K562 (cell line): ENCODE measurements around the gene MARCKSL1. TPM values are rescaled to one million over a fixed set of nuclear protein-coding genes. Genes with fewer than 3 reads are reported as not detected.

Experiments
- CBX5 ChIP-seq: IDR thresholded peaks from 2 replicates; pipeline ENCODE4 v1.6.1; 2014; ENCODE audit warnings: low read depth, borderline replicate concordance
- FUS ChIP-seq: fragments of 200-400 bp; formaldehyde crosslinking; optimal IDR thresholded peaks from 2 replicates; pipeline ENCODE3; 2017; ENCODE audit warnings: low read depth, low read length
- PCBP2 ChIP-seq: fragments of 200-400 bp; formaldehyde crosslinking; IDR thresholded peaks from 2 replicates; pipeline ENCODE4 v1.6.1; 2018; ENCODE audit warnings: low read length, low read depth, mild to moderate bottlenecking, moderate library complexity; ENCODE audit not compliant: poor library complexity, severe bottlenecking
- TEAD1 ChIP-seq, 2 experiments: fragments of 450-650 bp in 1 of 2; sonication (generic) in 1 of 2; formaldehyde crosslinking; IDR thresholded peaks; 2 replicates each; pipeline versions ENCODE4 v1.4.0 to v1.8.0; 2020 to 2022; ENCODE audit warnings: mild to moderate bottlenecking in 2 of 2, missing genetic modification reagents in 1 of 2
- ZNF184 ChIP-seq: sonication (generic); formaldehyde crosslinking; IDR thresholded peaks from 2 replicates; pipeline ENCODE4 v1.5.0; 2020; ENCODE audit warnings: missing genetic modification reagents
- polyA plus RNA-seq, 8 experiments: library from polyadenylated mRNA; depleted of rRNA in 4 of 8; stranded (reverse) in 5 of 8; unstranded in 3 of 8; fragments of >200 nt; fragmentation: Nextera tagmentation in 2 of 8; fragmentation: Illumina TruSeq in 1 of 8; extraction: Ambion mirVana in 2 of 8; extraction: Trizol in 1 of 8; gene quantifications; 2 replicates each; pipeline versions ENCODE4 v1.2.1 to v1.2.3, GENCODE V29; 2011 to 2014; ENCODE audit warnings: inconsistent platforms in 1 of 8, missing spikeins in 1 of 8
- total RNA-seq, 7 experiments: library from RNA; depleted of rRNA in 6 of 7; stranded (reverse); fragments of >200 nt in 6 of 7; fragmentation: Illumina TruSeq in 2 of 7; extraction: Trizol in 2 of 7; gene quantifications; 2 replicates each; pipeline versions ENCODE4 v1.2.1 to v1.2.3, GENCODE V29; 2011 to 2021; ENCODE audit warnings: low replicate concordance in 1 of 7
- TF ChIP-seq, protein P1 (sequence below): fragments of 200-600 bp; sonication (generic); IDR thresholded peaks from one replicate; pipeline ENCODE4 v1.6.1; 2012; ENCODE audit warnings: mild to moderate bottlenecking, low read depth, low read length, inconsistent platforms
- TF ChIP-seq, protein P2 (sequence below): fragments of 450-650 bp; IDR thresholded peaks from 2 replicates; pipeline ENCODE4 v1.6.1; 2017; ENCODE audit warnings: mild to moderate bottlenecking, moderate library complexity
- TF ChIP-seq, protein P3 (sequence below): fragments of 250-450 bp; sonication (Bioruptor Pico); IDR thresholded peaks from 2 replicates; pipeline ENCODE4 v1.8.0; 2022; ENCODE audit warnings: moderate library complexity, mild to moderate bottlenecking, inconsistent platforms
- TF ChIP-seq, protein P4 (sequence below): IDR thresholded peaks from 3 replicates; pipeline ENCODE4 v1.6.1; 2011; ENCODE audit warnings: borderline replicate concordance, mild to moderate bottlenecking, moderate library complexity; ENCODE audit not compliant: insufficient read length; ENCODE audit errors: extremely low read depth

Gene MARCKSL1
- total and polyA plus RNA-seq, 9 of the 15 experiments (the other 6 are each of a cell fraction or from before 2014, with no cell fraction given): 14.7 to 325 (median 155) TPM

DNA sequence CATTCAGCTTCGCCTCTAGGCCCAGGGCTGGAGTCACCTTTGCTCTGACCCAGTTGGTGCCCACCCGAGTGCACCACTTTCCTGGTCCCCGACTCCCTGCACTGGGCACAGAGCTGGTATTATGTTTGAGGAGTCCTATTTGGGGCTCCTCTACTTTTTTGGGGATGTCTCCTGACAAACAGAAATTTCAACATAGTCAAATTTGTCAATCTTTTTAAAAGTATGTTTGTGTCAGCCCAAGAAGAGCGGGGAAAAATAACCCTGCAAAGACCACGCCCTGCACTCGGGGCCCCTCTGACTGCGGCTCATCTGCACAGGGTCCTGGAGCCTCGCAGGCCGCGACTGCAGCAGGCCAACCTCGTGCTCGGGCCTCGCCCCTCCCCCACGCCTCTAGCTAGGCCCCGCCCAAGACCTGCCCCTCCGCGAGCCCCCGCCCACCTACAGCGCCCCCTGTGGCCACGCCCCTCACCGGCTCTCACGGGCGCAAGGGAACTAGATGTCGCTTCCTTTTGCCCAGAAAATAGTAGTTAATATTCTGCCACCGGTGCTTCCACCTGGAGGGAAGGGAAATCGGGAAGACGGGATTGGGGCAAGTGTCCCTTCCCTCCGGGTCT lies 14.9 kb upstream of the MARCKSL1 start (continued):
- TF ChIP-seq, protein P1, sequence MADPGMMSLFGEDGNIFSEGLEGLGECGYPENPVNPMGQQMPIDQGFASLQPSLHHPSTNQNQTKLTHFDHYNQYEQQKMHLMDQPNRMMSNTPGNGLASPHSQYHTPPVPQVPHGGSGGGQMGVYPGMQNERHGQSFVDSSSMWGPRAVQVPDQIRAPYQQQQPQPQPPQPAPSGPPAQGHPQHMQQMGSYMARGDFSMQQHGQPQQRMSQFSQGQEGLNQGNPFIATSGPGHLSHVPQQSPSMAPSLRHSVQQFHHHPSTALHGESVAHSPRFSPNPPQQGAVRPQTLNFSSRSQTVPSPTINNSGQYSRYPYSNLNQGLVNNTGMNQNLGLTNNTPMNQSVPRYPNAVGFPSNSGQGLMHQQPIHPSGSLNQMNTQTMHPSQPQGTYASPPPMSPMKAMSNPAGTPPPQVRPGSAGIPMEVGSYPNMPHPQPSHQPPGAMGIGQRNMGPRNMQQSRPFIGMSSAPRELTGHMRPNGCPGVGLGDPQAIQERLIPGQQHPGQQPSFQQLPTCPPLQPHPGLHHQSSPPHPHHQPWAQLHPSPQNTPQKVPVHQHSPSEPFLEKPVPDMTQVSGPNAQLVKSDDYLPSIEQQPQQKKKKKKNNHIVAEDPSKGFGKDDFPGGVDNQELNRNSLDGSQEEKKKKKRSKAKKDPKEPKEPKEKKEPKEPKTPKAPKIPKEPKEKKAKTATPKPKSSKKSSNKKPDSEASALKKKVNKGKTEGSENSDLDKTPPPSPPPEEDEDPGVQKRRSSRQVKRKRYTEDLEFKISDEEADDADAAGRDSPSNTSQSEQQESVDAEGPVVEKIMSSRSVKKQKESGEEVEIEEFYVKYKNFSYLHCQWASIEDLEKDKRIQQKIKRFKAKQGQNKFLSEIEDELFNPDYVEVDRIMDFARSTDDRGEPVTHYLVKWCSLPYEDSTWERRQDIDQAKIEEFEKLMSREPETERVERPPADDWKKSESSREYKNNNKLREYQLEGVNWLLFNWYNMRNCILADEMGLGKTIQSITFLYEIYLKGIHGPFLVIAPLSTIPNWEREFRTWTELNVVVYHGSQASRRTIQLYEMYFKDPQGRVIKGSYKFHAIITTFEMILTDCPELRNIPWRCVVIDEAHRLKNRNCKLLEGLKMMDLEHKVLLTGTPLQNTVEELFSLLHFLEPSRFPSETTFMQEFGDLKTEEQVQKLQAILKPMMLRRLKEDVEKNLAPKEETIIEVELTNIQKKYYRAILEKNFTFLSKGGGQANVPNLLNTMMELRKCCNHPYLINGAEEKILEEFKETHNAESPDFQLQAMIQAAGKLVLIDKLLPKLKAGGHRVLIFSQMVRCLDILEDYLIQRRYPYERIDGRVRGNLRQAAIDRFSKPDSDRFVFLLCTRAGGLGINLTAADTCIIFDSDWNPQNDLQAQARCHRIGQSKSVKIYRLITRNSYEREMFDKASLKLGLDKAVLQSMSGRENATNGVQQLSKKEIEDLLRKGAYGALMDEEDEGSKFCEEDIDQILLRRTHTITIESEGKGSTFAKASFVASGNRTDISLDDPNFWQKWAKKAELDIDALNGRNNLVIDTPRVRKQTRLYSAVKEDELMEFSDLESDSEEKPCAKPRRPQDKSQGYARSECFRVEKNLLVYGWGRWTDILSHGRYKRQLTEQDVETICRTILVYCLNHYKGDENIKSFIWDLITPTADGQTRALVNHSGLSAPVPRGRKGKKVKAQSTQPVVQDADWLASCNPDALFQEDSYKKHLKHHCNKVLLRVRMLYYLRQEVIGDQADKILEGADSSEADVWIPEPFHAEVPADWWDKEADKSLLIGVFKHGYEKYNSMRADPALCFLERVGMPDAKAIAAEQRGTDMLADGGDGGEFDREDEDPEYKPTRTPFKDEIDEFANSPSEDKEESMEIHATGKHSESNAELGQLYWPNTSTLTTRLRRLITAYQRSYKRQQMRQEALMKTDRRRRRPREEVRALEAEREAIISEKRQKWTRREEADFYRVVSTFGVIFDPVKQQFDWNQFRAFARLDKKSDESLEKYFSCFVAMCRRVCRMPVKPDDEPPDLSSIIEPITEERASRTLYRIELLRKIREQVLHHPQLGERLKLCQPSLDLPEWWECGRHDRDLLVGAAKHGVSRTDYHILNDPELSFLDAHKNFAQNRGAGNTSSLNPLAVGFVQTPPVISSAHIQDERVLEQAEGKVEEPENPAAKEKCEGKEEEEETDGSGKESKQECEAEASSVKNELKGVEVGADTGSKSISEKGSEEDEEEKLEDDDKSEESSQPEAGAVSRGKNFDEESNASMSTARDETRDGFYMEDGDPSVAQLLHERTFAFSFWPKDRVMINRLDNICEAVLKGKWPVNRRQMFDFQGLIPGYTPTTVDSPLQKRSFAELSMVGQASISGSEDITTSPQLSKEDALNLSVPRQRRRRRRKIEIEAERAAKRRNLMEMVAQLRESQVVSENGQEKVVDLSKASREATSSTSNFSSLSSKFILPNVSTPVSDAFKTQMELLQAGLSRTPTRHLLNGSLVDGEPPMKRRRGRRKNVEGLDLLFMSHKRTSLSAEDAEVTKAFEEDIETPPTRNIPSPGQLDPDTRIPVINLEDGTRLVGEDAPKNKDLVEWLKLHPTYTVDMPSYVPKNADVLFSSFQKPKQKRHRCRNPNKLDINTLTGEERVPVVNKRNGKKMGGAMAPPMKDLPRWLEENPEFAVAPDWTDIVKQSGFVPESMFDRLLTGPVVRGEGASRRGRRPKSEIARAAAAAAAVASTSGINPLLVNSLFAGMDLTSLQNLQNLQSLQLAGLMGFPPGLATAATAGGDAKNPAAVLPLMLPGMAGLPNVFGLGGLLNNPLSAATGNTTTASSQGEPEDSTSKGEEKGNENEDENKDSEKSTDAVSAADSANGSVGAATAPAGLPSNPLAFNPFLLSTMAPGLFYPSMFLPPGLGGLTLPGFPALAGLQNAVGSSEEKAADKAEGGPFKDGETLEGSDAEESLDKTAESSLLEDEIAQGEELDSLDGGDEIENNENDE: no peak
- no peak for TF ChIP-seq ZNF184 (CRISPR knock-in tag)
- TF ChIP-seq, protein P2, sequence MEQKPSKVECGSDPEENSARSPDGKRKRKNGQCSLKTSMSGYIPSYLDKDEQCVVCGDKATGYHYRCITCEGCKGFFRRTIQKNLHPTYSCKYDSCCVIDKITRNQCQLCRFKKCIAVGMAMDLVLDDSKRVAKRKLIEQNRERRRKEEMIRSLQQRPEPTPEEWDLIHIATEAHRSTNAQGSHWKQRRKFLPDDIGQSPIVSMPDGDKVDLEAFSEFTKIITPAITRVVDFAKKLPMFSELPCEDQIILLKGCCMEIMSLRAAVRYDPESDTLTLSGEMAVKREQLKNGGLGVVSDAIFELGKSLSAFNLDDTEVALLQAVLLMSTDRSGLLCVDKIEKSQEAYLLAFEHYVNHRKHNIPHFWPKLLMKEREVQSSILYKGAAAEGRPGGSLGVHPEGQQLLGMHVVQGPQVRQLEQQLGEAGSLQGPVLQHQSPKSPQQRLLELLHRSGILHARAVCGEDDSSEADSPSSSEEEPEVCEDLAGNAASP: no peak
- TF ChIP-seq TEAD1 (CRISPR knock-in tag; IDR thresholded peaks at IDR 0.05): peak in 1 of 2 experiments; percentile 85; a peak in 2 of 4 replicates
- peak; percentile 20 for TF ChIP-seq CBX5
- no peak for TF ChIP-seq FUS
- TF ChIP-seq, protein P3, sequence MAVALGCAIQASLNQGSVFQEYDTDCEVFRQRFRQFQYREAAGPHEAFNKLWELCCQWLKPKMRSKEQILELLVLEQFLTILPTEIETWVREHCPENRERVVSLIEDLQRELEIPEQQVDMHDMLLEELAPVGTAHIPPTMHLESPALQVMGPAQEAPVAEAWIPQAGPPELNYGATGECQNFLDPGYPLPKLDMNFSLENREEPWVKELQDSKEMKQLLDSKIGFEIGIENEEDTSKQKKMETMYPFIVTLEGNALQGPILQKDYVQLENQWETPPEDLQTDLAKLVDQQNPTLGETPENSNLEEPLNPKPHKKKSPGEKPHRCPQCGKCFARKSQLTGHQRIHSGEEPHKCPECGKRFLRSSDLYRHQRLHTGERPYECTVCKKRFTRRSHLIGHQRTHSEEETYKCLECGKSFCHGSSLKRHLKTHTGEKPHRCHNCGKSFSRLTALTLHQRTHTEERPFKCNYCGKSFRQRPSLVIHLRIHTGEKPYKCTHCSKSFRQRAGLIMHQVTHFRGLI (CRISPR knock-in tag): peak; percentile 79
- TF ChIP-seq PCBP2: no peak
- TF ChIP-seq, protein P4, sequence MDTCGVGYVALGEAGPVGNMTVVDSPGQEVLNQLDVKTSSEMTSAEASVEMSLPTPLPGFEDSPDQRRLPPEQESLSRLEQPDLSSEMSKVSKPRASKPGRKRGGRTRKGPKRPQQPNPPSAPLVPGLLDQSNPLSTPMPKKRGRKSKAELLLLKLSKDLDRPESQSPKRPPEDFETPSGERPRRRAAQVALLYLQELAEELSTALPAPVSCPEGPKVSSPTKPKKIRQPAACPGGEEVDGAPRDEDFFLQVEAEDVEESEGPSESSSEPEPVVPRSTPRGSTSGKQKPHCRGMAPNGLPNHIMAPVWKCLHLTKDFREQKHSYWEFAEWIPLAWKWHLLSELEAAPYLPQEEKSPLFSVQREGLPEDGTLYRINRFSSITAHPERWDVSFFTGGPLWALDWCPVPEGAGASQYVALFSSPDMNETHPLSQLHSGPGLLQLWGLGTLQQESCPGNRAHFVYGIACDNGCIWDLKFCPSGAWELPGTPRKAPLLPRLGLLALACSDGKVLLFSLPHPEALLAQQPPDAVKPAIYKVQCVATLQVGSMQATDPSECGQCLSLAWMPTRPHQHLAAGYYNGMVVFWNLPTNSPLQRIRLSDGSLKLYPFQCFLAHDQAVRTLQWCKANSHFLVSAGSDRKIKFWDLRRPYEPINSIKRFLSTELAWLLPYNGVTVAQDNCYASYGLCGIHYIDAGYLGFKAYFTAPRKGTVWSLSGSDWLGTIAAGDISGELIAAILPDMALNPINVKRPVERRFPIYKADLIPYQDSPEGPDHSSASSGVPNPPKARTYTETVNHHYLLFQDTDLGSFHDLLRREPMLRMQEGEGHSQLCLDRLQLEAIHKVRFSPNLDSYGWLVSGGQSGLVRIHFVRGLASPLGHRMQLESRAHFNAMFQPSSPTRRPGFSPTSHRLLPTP: no peak
